GM23248 (cell line): ENCODE results near the gene MAST3.

ENCODE experiments used
- EZH2 ChIP-seq: fragments of 200-600 bp; sonication (generic); IDR thresholded peaks from 2 replicates; pipeline ENCODE4 v1.6.1; 2018; ENCODE audit warnings: antibody characterized with exemption, mild to moderate bottlenecking; ENCODE audit not compliant: insufficient read depth, poor library complexity, severe bottlenecking
- EZH2phosphoT487 ChIP-seq: fragments of 200-600 bp; sonication (generic); IDR thresholded peaks from 2 replicates; pipeline ENCODE4 v1.6.1; 2018; ENCODE audit warnings: antibody characterized with exemption, moderate library complexity, mild to moderate bottlenecking, low read depth; ENCODE audit not compliant: insufficient read depth

GRCh38 chr19:18198374-18198773 lies 100.8 kb downstream of the MAST3 start:
- TF ChIP-seq EZH2 = no peak
- TF ChIP-seq EZH2phosphoT487 = no peak
